Right cardiac atrium (tissue), 5 donors: ENCODE results near the gene HOXA1. TPM values are rescaled to one million over a fixed set of nuclear protein-coding genes. Genes with fewer than 3 reads are reported as not detected.
A peak's percentile ranks its signal among the peaks of the same experiment; 100 is the strongest.

Experiments used
- ATAC-seq, 2 donors: fragments of 200-7000 bp; cut with Tn5 transposase; one replicate each; pipeline versions ENCODE4 v1.8.0 to v1.9.1; 2020; ENCODE audit warnings: moderate library complexity in 2 of 2, mild to moderate bottlenecking in 1 of 2
- DNase-seq, 3 donors: peaks; one replicate each; pipeline ENCODE4 v3.0.0-alpha.2; 2020
- H3K27ac ChIP-seq: one replicate; pipeline ENCODE4 v1.5.1; 2013; ENCODE audit warnings: mild to moderate bottlenecking, low read length, control low read depth, moderate library complexity
- H3K27me3 ChIP-seq: one replicate; pipeline ENCODE4 v1.6.1; 2013; ENCODE audit not compliant: control insufficient read depth, insufficient read depth
- H3K4me1 ChIP-seq: one replicate; pipeline ENCODE4 v1.6.1; 2013; ENCODE audit warnings: low read length; ENCODE audit not compliant: control insufficient read depth, insufficient read depth
- H3K4me3 ChIP-seq: one replicate; pipeline ENCODE4 v1.5.1; 2013; ENCODE audit warnings: low read length, control low read depth
- H3K9me3 ChIP-seq: one replicate; pipeline ENCODE4 v1.6.1; 2013; ENCODE audit warnings: low read length; ENCODE audit not compliant: control insufficient read depth
- WGBS: extraction: QIAGEN DNeasy Blood & Tissue Kit; methylation state at CpG from one replicate; pipeline ENCODE4 v1.1.7; 2013; 5-methylcytosine and 5-hydroxymethylcytosine counted together
- intact Hi-C, 4 donors: fragments of 100-400 bp; cut with DNase I; formaldehyde crosslinking; loops; one replicate each; pipeline versions ENCODE4 v1.11.0 to v1.14.0; 2022 to 2023
- polyA plus RNA-seq: library from polyadenylated mRNA; stranded (reverse); fragments of 200-250 nt; gene quantifications from one replicate; pipeline ENCODE4 v1.2.3, GENCODE V29; 2013
- total RNA-seq, 4 donors: library from RNA; stranded (reverse); fragmentation: NEBNext Ultra II Directional; extraction: Animal tissue kit (Norgen Biotek cat#: 25700); gene quantifications; one replicate each; pipeline ENCODE4 v1.2.1, GENCODE V29; 2021
- donor health status: healthy with polysubstance abuse.
- donor health status: DM: no; HTN: yes; CAD: no.
- donor health status: DM: no; HTN: no; CAD: no.
- donor health status: DM: no; HTN: yes; CAD: no; lungs with severe emphysema.
- donor health status: DM: yes; HTN: yes; CAD: no.

HOXA1 gene
- total and polyA plus RNA-seq, 5 donors: 0.14 to 0.29 (median 0.15) TPM; not detected in 2

GRCh38 chr7:27130540-27131389 is 35.0 kb upstream of the HOXA1 start, which contains the start of gene HOXA4:
Gene HOXA4 (minus strand): TSS chr7:27130757. CDS start chr7:27130733, 24 bp downstream.
- WGBS: 4% methylated on average over 67 of the region's 67 CpGs
- H3K4me1 ChIP-seq: no peaks in the 10 kb centered on the region
- no peaks in the 10 kb centered on the region for H3K27me3 ChIP-seq
- peak; percentile 96 to 97 for ATAC-seq
- peak within 1 kb of the TSS; percentile 61 for H3K4me3 ChIP-seq
- DNase-seq: peak; percentile 79 to 94 (median 93)
- intact Hi-C loops: no loop called here
- no peaks in the 10 kb centered on the region for H3K9me3 ChIP-seq
- H3K27ac ChIP-seq: peak within 1 kb of the TSS; percentile 69

GRCh38 chr7:27129729-27130539 is 34.1 kb upstream of the HOXA1 start:
- Histone ChIP-seq H3K9me3 (no peaks in the 10 kb centered on the region), H3K4me3 (peak overlapping the region; percentile 61), H3K27ac (peak overlapping the region; percentile 58), H3K27me3 (no peaks in the 10 kb centered on the region), H3K4me1 (no peaks in the 10 kb centered on the region)
- intact Hi-C loops: no loop called here
- DNase-seq (peak in 2 of 3 donors; percentile 71 to 74), ATAC-seq (peak; percentile 26 to 34)
- 7% methylated on average over 72 of the region's 72 CpGs for WGBS

GRCh38 chr7:27128776-27129728 is 33.3 kb upstream of the HOXA1 start:
- DNase-seq (no peak), ATAC-seq (no peak)
- Histone ChIP-seq H3K4me1 (no peaks in the 10 kb centered on the region), H3K4me3 (no peak overlapping the region), H3K9me3 (no peaks in the 10 kb centered on the region), H3K27me3 (no peaks in the 10 kb centered on the region), H3K27ac (no peak overlapping the region)
- intact Hi-C loops: no loop called here
- WGBS: 36% methylated on average over 28 of the region's 28 CpGs

DNA sequence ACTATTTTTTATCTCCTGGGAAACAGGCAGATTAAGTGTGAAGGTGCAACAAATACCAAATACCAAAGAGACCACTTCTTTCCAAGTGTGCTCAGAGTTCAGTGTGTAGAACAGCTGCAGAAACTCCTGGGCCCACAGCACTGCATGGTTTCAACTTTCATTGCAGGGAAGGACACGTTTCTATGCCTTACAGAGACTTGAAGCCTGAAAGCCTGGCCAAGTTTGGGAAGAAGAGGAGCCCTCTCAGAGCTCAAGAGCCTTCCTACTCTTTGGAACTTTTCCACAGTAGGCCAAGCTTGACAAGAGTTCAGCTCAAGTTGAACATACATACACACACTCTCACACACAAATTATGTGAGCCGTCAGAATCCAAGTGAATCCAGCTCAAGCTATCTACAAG is 32.2 kb upstream of the HOXA1 start:
- DNase-seq (no peak), ATAC-seq (no peak)
- WGBS: 34% methylated on average over 2 of the region's 2 CpGs
- Histone ChIP-seq H3K4me3 (no peak overlapping the region), H3K27me3 (no peaks in the 10 kb centered on the region), H3K27ac (no peak overlapping the region), H3K4me1 (no peaks in the 10 kb centered on the region), H3K9me3 (no peaks in the 10 kb centered on the region)
- intact Hi-C loops: no loop called here

DNA sequence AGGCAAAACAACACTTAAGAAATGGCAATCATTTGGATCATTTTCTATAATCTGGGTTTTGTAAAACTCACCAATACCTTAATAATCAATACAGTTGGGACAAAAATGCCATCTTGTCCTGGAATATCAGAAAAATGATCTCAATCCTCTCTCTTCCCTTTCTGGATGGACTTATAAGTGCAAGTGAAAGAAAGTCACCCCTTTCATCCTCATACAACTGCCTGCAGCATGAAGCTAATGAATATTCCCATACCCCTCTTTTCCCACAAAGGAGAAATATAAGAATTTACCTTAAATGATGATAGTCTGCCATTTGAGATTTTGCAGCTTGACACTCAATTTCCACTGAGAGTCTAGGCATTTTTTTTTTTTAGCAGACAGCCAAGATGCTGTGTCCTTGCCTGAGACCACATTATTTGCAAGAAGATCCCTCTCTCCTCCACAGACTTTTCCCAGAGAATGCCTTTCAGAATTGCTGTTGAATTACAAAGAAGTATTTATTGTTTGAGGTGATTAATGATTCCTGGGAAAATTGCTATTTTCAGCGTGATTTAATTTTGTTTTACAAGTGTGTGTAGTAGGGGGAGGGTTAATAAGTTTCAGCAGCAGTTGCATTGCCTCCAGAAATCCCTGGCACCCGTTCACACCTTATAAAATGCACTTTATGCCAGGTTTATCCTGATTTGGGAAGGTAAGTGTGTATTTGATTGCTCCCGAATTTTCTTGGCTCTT is 31.0 kb upstream of the HOXA1 start:
- 31% methylated on average over 3 of the region's 3 CpGs for WGBS
- H3K9me3 ChIP-seq: no peaks in the 10 kb centered on the region
- ATAC-seq: no peak
- no peaks in the 10 kb centered on the region for H3K27me3 ChIP-seq
- H3K4me3 ChIP-seq: no peak overlapping the region
- H3K27ac ChIP-seq: no peak overlapping the region
- no peak for DNase-seq
- no peaks in the 10 kb centered on the region for H3K4me1 ChIP-seq
- intact Hi-C loops: no loop called here

GRCh38 chr7:27125986-27126394 is 30.2 kb upstream of the HOXA1 start:
- Histone ChIP-seq H3K27me3 (no peaks in the 10 kb centered on the region), H3K4me3 (no peak overlapping the region), H3K4me1 (no peaks in the 10 kb centered on the region), H3K9me3 (no peaks in the 10 kb centered on the region), H3K27ac (no peak overlapping the region)
- DNase-seq: no peak
- ATAC-seq: no peak
- intact Hi-C loops: no loop called here
- 28% methylated on average over 5 of the region's 5 CpGs for WGBS

- Histone ChIP-seq H3K4me3 (no peak overlapping the region), H3K27ac (no peak overlapping the region), H3K9me3 (no peaks in the 10 kb centered on the region), H3K27me3 (no peaks in the 10 kb centered on the region), H3K4me1 (no peaks in the 10 kb centered on the region)
- 39% methylated on average over 8 of the region's 8 CpGs for WGBS
- ATAC-seq (peak in 1 of 2 donors; percentile 9), DNase-seq (no peak)
- intact Hi-C loops: no loop called here
Measured at GRCh38 chr7:27124902-27125689, 29.3 kb upstream of the HOXA1 start.

GRCh38 chr7:27124096-27124901 is 28.5 kb upstream of the HOXA1 start:
- intact Hi-C loops: no loop called here
- WGBS: 35% methylated on average over 43 of the region's 43 CpGs
- no peak for DNase-seq
- Histone ChIP-seq H3K4me3 (no peak overlapping the region), H3K27me3 (no peaks in the 10 kb centered on the region), H3K9me3 (no peaks in the 10 kb centered on the region), H3K4me1 (no peaks in the 10 kb centered on the region), H3K27ac (no peak overlapping the region)
- no peak for ATAC-seq

DNA sequence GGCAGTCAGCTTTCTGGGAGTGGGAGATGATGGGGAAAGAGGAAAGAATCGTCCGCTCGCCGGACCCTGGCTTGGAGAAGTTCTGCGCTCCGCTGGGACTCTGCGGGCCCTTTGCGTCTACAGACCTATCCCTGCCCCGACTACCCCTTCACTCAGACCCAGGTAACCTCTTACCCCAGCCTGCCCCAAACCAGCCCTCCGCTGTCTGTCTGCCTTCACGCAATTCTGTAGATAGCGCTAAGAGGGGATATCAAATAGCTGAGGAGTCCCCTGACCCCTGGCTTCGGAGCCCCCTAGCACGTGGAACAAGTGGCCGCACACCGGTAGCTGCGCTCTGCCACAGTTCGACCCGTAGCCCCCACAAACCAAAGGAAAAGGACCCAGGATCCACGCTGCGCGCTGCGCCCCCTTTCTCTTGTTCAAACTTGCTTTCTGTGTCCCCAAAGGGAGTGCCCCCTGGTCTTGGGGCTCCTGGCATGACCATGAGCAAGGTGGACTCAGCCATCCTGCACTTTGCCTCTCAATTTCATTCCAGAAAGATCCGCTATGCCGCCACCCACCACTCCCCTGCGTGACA is 27.8 kb upstream of the HOXA1 start:
- ATAC-seq (no peak), DNase-seq (no peak)
- no peaks in the 10 kb centered on the region for H3K4me1 ChIP-seq
- H3K27me3 ChIP-seq: no peaks in the 10 kb centered on the region
- intact Hi-C loops: no loop called here
- no peak overlapping the region for H3K27ac ChIP-seq
- H3K9me3 ChIP-seq: no peaks in the 10 kb centered on the region
- WGBS: 46% methylated on average over 26 of the region's 26 CpGs
- no peak overlapping the region for H3K4me3 ChIP-seq
